HCT116 (cell line): ENCODE measurements around the gene CNFN. TPM values are rescaled to one million over a fixed set of nuclear protein-coding genes. Genes with fewer than 3 reads are reported as not detected.

Experiments
- ATAC-seq: fragments of 200-7000 bp; cut with Tn5 transposase; 2 replicates; pipeline ENCODE4 v1.9.1; 2020; ENCODE audit warnings: mild to moderate bottlenecking, moderate library complexity
- BruUV-seq: library from RNA; stranded (reverse); fragments of 400-500 nt; replicated peaks from 2 replicates; lab custom pipeline; 2021; lab: Mats Ljungman, UMichigan
- CTCF ChIA-PET: fragments of 300-600 bp; sonication (Branson Sonifier 250); formaldehyde crosslinking; loops from one replicate; lab custom pipeline; 2021; ENCODE audit warnings: antibody characterized with exemption; lab: Charles Lee
- POLR2A ChIA-PET: fragments of 300-600, 350-600 bp; sonication (Branson Sonifier 250); formaldehyde crosslinking; loops from one replicate; lab custom pipeline; 2021; ENCODE audit warnings: antibody characterized with exemption; lab: Charles Lee
- RAD21 ChIA-PET, 2 experiments: fragments of 300-600 bp; sonication (Branson Sonifier 250); formaldehyde crosslinking; loops; one replicate each; lab custom pipeline; 2023; ENCODE audit warnings: low total read pairs in 2 of 2; ENCODE audit not compliant: uncharacterized antibody in 2 of 2, unreplicated experiment in 2 of 2, low non-redundant PET in 1 of 2; lab: Charles Lee
- DNase-seq: peaks from one replicate; pipeline ENCODE4 v3.0.0-alpha.2; 2010; ENCODE audit warnings: low read depth, low spot score
- H2AFZ ChIP-seq: fragments of 200-600 bp; shearing (Covaris generic), sonication (generic); 2 replicates; pipeline ENCODE4 v1.6.1; 2017; ENCODE audit warnings: low read depth, mixed run types, mixed read lengths, antibody characterized with exemption, low read length; ENCODE audit not compliant: poor library complexity, severe bottlenecking
- H3K27ac ChIP-seq: 2 replicates; pipeline ENCODE4 v1.5.1; 2012; ENCODE audit warnings: low read depth, low read length
- H3K27me3 ChIP-seq: fragments of 200-600 bp; sonication (generic); 2 replicates; pipeline ENCODE4 v1.6.1; 2016; ENCODE audit warnings: mixed run types, low read length, mixed read lengths; ENCODE audit not compliant: insufficient read depth
- H3K36me3 ChIP-seq, 2 experiments: fragments of 200-500 bp in 1 of 2; fragments of 200-600 bp in 1 of 2; sonication (Bioruptor generic) in 1 of 2; sonication (generic) in 1 of 2; 2 replicates each; pipeline versions ENCODE4 v1.5.1 to v1.6.1; 2014 to 2016; ENCODE audit warnings: low read length in 2 of 2, inconsistent platforms in 1 of 2, mixed read lengths in 1 of 2, mixed run types in 1 of 2; ENCODE audit not compliant: insufficient read depth in 2 of 2, control insufficient read depth in 1 of 2
- H3K4me1 ChIP-seq, 2 experiments: fragments of 200-600 bp in 1 of 2; sonication (generic) in 1 of 2; 2 replicates each; pipeline versions ENCODE4 v1.5.1 to v1.6.1; 2012 to 2017; ENCODE audit warnings: low read length in 2 of 2, inconsistent platforms in 1 of 2, mild to moderate bottlenecking in 1 of 2, mixed read lengths in 1 of 2, mixed run types in 1 of 2, moderate library complexity in 1 of 2; ENCODE audit not compliant: insufficient read depth in 2 of 2, control insufficient read depth in 1 of 2
- H3K4me2 ChIP-seq: fragments of 200-600 bp; sonication (generic); 2 replicates; pipeline ENCODE4 v1.6.1; 2017; ENCODE audit warnings: mixed run types, low read length, mixed read lengths
- H3K4me3 ChIP-seq, 2 experiments: fragments of 200-600 bp in 1 of 2; sonication (generic) in 1 of 2; replicated peaks in 1 of 2; 2 replicates each; pipeline ENCODE4 v1.5.1; 2011 to 2016; ENCODE audit warnings: low read length in 2 of 2, control low read depth in 1 of 2, low read depth in 1 of 2, mild to moderate bottlenecking in 1 of 2, mixed read lengths in 1 of 2, mixed run types in 1 of 2
- H3K79me2 ChIP-seq: fragments of 200-600 bp; sonication (generic); 2 replicates; pipeline ENCODE4 v1.6.1; 2017; ENCODE audit warnings: mild to moderate bottlenecking, mixed run types, low read length, moderate library complexity, mixed read lengths; ENCODE audit not compliant: insufficient read depth
- H3K9ac ChIP-seq: fragments of 200-600 bp; sonication (generic); 2 replicates; pipeline ENCODE4 v1.6.1; 2016; ENCODE audit warnings: low read length, mixed read lengths
- H3K9me2 ChIP-seq: fragments of 200-600 bp; sonication (generic), shearing (Covaris generic); 2 replicates; pipeline ENCODE4 v1.6.1; 2017; ENCODE audit warnings: mixed run types, mild to moderate bottlenecking, moderate library complexity; ENCODE audit not compliant: insufficient read depth
- H3K9me3 ChIP-seq, 2 experiments: fragments of 200-500 bp in 1 of 2; fragments of 200-600 bp in 1 of 2; sonication (Bioruptor generic) in 1 of 2; sonication (generic) in 1 of 2; 2 replicates each; pipeline ENCODE4 v1.6.1; 2014 to 2017; ENCODE audit warnings: low read length in 2 of 2, mixed read lengths in 2 of 2, inconsistent platforms in 1 of 2, low read depth in 1 of 2, mild to moderate bottlenecking in 1 of 2, mixed run types in 1 of 2, moderate library complexity in 1 of 2; ENCODE audit not compliant: control insufficient read depth in 1 of 2, insufficient read depth in 1 of 2
- H4K20me1 ChIP-seq: fragments of 200-600 bp; sonication (generic), shearing (Covaris generic); 2 replicates; pipeline ENCODE4 v1.6.1; 2017; ENCODE audit warnings: mixed run types, mild to moderate bottlenecking, moderate library complexity; ENCODE audit not compliant: insufficient read depth
- ATF3 ChIP-seq: IDR thresholded peaks from 2 replicates; pipeline ENCODE4 v1.6.1; 2012
- EGR1 ChIP-seq: IDR thresholded peaks from 2 replicates; pipeline ENCODE4 v1.6.1; 2012; ENCODE audit warnings: low read depth
- EZH2 ChIP-seq: fragments of 200-600 bp; sonication (generic); IDR thresholded peaks from 2 replicates; pipeline ENCODE4 v1.6.1; 2017; ENCODE audit warnings: antibody characterized with exemption, mixed run types
- JUND ChIP-seq: IDR thresholded peaks from 2 replicates; pipeline ENCODE4 v1.6.1; 2012
- intact Hi-C: fragments of 100-400 bp; cut with micrococcal nuclease; formaldehyde crosslinking; loops from 2 replicates; pipeline ENCODE4 v1.10.0; 2022
- total RNA-seq: library from RNA; stranded (reverse); gene quantifications from one replicate; pipeline ENCODE4 v1.2.1, GENCODE V29; 2021; ENCODE audit not compliant: unreplicated experiment
- TF ChIP-seq, protein P1 (sequence below), 3 experiments: fragments of 200-600 bp in 1 of 3; sonication (generic) in 1 of 3; IDR thresholded peaks in 2 of 3; conservative IDR thresholded peaks in 1 of 3; 2 replicates each; pipeline ENCODE4 v1.5.1; 2012 to 2017; ENCODE audit warnings: low read depth in 2 of 3, low read length in 2 of 3, antibody characterized with exemption in 1 of 3, borderline replicate concordance in 1 of 3, control low read depth in 1 of 3, mild to moderate bottlenecking in 1 of 3, mixed read lengths in 1 of 3, mixed run types in 1 of 3, moderate library complexity in 1 of 3; ENCODE audit not compliant: insufficient read depth in 1 of 3

Gene CNFN
- total RNA-seq, 1 experiment from 2014 or later: 13.9 TPM

DNA sequence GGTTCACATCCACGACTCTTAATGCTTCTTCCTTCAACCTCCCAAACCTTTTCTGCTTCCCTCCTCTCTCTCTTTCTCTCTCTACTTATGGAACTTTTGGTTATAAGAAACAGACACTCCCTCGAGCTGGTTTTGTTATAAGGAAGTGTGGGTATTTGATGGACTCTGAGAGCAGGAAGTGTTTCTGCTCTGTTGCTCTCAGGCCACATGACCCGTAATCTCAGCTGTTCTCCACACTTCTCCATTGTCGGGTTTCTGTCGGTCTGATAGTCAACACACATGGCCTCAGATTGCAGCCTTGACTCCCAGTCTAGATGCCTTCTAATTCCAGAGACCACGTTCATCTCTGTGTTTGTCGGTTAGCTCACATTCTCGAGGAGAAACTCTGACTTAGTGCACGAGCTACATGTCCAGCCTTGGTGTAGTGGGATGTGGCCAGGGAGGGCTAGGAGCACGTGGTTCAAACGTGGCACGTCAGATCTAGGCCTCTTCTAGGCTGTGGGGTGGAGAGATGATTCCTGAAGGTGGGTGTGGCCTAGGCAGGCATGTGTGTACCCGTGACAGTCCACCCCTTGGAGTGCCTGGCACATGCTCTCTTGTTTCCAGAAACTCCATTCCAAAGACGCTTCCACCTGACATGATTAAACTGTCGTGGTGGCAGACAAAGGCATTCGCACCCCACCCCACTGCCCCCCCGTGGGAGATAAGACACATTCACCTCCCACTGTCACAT, 26.3 kb downstream of the CNFN start:
- POLR2A ChIA-PET: no interaction called here
- BruUV-seq: no TSS peak
- Histone ChIP-seq H3K4me1 (no peaks in the 10 kb centered on the region), H3K4me2 (no peak overlapping the region), H4K20me1 (no peaks in the 10 kb centered on the region), H3K27me3 (no peaks in the 10 kb centered on the region), H2AFZ (no peak overlapping the region), H3K27ac (no peak overlapping the region), H3K36me3 (peaks cover 0 to 11% of the 10 kb centered on the region in 2 experiments; a peak in 2 of 4 replicates), H3K79me2 (no peaks in the 10 kb centered on the region), H3K9me3 (peaks cover 9 to 10% of the 10 kb centered on the region in 2 experiments; a peak in 2 of 4 replicates), H3K9me2 (no peaks in the 10 kb centered on the region), H3K9ac (no peak overlapping the region), H3K4me3 (no peak overlapping the region)
- intact Hi-C loops: no loop called here
- no peak for ATAC-seq
- CTCF ChIA-PET: no interaction called here
- TF ChIP-seq ATF3: no peak
- no peak for DNase-seq
- RAD21 ChIA-PET: no interaction called here

DNA sequence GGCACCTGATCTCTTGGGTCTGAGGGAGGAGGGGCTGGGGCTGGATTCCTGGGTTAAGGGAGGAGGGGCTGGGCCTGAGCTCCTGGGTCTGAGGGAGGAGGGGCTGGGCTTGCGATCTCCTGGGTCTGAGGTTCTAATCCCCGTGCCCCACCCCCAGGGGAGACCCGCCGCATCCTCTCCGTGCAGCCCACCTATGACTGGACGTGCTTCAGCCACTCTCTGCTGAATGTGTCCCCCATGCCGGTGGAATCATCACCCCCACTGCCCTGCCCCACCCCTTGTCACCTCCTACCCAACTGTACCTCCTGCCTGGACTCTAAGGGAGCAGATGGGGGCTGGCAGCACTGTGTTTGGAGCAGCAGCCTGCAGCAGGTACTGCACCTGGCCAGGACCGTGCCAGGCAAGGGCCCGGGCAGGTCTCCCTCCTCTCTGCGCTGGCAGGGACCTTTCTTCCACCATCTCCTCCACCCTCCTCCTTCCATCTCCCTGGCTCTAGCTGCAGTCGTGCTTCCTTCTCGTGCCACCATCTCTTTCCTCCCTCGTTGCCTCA, 27.1 kb downstream of the CNFN start:
- no peak overlapping the region for H2AFZ ChIP-seq
- peaks cover 9 to 10% of the 10 kb centered on the region in 2 experiments; a peak in 2 of 4 replicates for H3K9me3 ChIP-seq
- no peak overlapping the region for H3K9ac ChIP-seq
- no peaks in the 10 kb centered on the region for H3K9me2 ChIP-seq
- H3K4me1 ChIP-seq: no peaks in the 10 kb centered on the region
- H3K27me3 ChIP-seq: no peaks in the 10 kb centered on the region
- BruUV-seq: no TSS peak
- ATAC-seq (no peak), DNase-seq (no peak)
- no peak overlapping the region for H3K4me2 ChIP-seq
- H4K20me1 ChIP-seq: no peaks in the 10 kb centered on the region
- ChIA-PET POLR2A (no interaction called here), RAD21 (no interaction called here), CTCF (no interaction called here)
- H3K4me3 ChIP-seq: no peak overlapping the region
- H3K36me3 ChIP-seq: peaks cover 0 to 11% of the 10 kb centered on the region in 2 experiments; a peak in 2 of 4 replicates
- no peak overlapping the region for H3K27ac ChIP-seq
- TF ChIP-seq, protein P1, sequence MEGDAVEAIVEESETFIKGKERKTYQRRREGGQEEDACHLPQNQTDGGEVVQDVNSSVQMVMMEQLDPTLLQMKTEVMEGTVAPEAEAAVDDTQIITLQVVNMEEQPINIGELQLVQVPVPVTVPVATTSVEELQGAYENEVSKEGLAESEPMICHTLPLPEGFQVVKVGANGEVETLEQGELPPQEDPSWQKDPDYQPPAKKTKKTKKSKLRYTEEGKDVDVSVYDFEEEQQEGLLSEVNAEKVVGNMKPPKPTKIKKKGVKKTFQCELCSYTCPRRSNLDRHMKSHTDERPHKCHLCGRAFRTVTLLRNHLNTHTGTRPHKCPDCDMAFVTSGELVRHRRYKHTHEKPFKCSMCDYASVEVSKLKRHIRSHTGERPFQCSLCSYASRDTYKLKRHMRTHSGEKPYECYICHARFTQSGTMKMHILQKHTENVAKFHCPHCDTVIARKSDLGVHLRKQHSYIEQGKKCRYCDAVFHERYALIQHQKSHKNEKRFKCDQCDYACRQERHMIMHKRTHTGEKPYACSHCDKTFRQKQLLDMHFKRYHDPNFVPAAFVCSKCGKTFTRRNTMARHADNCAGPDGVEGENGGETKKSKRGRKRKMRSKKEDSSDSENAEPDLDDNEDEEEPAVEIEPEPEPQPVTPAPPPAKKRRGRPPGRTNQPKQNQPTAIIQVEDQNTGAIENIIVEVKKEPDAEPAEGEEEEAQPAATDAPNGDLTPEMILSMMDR (IDR thresholded peaks at IDR 0.05 in 2 of 3, conservative IDR thresholded peaks at IDR 0.05 in 1 of 3; ENCODE audit: borderline replicate concordance in 1 of 3, insufficient read depth in 1 of 3, low read depth in 2 of 3, low read length in 2 of 3): no peak
- TF ChIP-seq EGR1 (no peak), JUND (no peak), EZH2 (no peak)
- H3K79me2 ChIP-seq: no peaks in the 10 kb centered on the region
- intact Hi-C loops: no loop called here
